Muscle of arm (tissue), 12 donors: ENCODE measurements around the gene GDAP2. TPM values are rescaled to one million over a fixed set of nuclear protein-coding genes. Genes with fewer than 3 reads are reported as not detected.

Experiments used
- polyA plus RNA-seq, 12 donors: library from polyadenylated mRNA; unstranded; fragments of 120-200 nt; gene quantifications; one replicate each; pipeline ENCODE4 v1.2.1, GENCODE V29; 2013; ENCODE audit not compliant: insufficient read length in 12 of 12

GDAP2 gene
- polyA plus RNA-seq, 12 donors, result 6.5 to 11.5 (median 9.6) TPM; not detected in 1

Other genes starting within 250 kb of the GDAP2 start
- 10 to 100 TPM in 11 of 12 donors, not detected in 1; 16.9 to 28.3 (median 24.0) TPM for gene WDR3, start 118 bp upstream of the GDAP2 start, polyA plus RNA-seq